22Rv1 (cell line): ENCODE measurements around the gene RAMAC.

Experiments used
- CTCF ChIP-seq: fragments of 450-650 bp; IDR thresholded peaks from 2 replicates; pipeline ENCODE4 v1.5.1; 2017; ENCODE audit warnings: mild to moderate bottlenecking
- ZFX ChIP-seq: fragments of 450-650 bp; IDR thresholded peaks from 2 replicates; pipeline ENCODE4 v1.6.1; 2017; ENCODE audit warnings: antibody characterized with exemption, borderline replicate concordance

DNA sequence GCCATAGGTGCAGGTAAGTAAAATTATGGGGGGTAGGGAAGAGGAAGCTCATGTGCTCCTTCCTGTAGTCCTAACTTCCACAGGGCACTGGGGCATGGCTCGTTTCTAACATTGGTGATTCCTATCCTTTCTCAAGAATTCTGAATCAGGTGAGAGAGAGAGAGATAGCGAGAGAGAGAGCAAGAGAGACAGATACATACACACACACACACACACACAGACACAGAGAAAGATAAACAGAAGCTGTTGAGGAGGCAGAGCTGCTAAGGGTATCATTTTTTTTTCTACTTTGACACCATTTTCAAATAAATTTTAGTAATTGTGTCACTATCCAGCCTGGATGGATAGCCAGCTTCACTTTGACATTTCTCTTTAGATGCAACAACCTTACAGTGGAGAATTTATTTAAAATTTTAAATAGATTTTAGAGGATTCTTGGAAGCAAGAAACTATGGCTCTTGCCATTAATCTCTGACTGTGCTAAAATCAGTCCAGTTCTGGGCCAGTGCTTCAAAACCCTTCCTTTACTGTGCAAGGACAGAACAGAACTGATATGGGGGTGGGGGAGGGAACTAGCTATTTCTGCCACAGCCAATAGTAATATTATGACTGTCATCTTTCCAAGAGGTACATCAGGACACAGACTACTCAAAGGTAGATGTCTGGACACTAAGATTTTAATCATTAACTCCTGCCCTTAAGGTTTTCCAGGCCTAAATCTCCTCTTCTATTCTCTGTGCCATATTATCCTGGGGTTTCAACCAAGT is 14.6 kb upstream of the RAMAC start:
- TF ChIP-seq CTCF (no peak), ZFX (no peak)
